Measurements from ENCODE around the gene PTGDS.

- TF ChIP-seq PRDM4 (tag by site-specific recombination; IDR thresholded peaks at IDR 0.05): no peak
- no peak for TF ChIP-seq REST (tag by site-specific recombination; IDR thresholded peaks at IDR 0.05)
- no peak for TF ChIP-seq ZFP37 (tag by site-specific recombination; IDR thresholded peaks at IDR 0.05)
- TF ChIP-seq CTCF (tag by site-specific recombination; IDR thresholded peaks at IDR 0.05): no peak
- TF ChIP-seq YY1 (tag by site-specific recombination; IDR thresholded peaks at IDR 0.05): no peak
- TF ChIP-seq ZNF558 (tag by site-specific recombination; IDR thresholded peaks at IDR 0.05): no peak
- TF ChIP-seq ZNF24 (tag by site-specific recombination; IDR thresholded peaks at IDR 0.05): no peak
Measured at GRCh38 chr9:137007816-137008270, 30.5 kb downstream of the PTGDS start.

Data from HEK293 (cell line).